T-helper 17 cell (primary cell): ENCODE measurements around the gene IL19. TPM values are rescaled to one million over a fixed set of nuclear protein-coding genes. Genes with fewer than 3 reads are reported as not detected.
A peak's percentile ranks its signal among the peaks of the same experiment; 100 is the strongest.
"Not testable (repeated sequence)": the region's sequence is repeated elsewhere in the genome, so short reads cannot be mapped to it uniquely, and the experiment has no call there.

Source experiments
- ATAC-seq: fragments of 150-1000 bp; cut with Tn5 transposase; 2 replicates; pipeline ENCODE4 v1.10.0; 2021; ENCODE audit warnings: mild to moderate bottlenecking, moderate library complexity
- DNase-seq, 3 donors: peaks; one replicate each; pipeline versions ENCODE4 v3.0.0 to v3.0.0-alpha.2; 2020 to 2021
- H3K9me3 ChIP-seq: one replicate; pipeline ENCODE4 v1.7.0; 2013; ENCODE audit warnings: low read length, mild to moderate bottlenecking; ENCODE audit not compliant: control insufficient read depth, poor library complexity, severe bottlenecking
- H3K27ac Mint-ChIP-seq: one replicate; pipeline ENCODE4 v1.8.0; 2022; ENCODE audit warnings: mild to moderate bottlenecking, moderate library complexity, mixed read lengths
- H3K27me3 Mint-ChIP-seq: one replicate; pipeline ENCODE4 v1.8.0; 2022; ENCODE audit warnings: mixed read lengths
- H3K36me3 Mint-ChIP-seq: one replicate; pipeline ENCODE4 v1.8.0; 2022; ENCODE audit warnings: low read depth, mixed read lengths
- H3K4me1 Mint-ChIP-seq: one replicate; pipeline ENCODE4 v1.8.0; 2022; ENCODE audit warnings: mild to moderate bottlenecking, mixed read lengths
- H3K4me3 Mint-ChIP-seq: one replicate; pipeline ENCODE4 v1.8.0; 2022; ENCODE audit warnings: mild to moderate bottlenecking, moderate library complexity, mixed read lengths
- total RNA-seq, 4 donors: library from RNA in 2 of 4; stranded (reverse) in 2 of 4; gene quantifications; one replicate each; pipeline ENCODE4 v1.2.3 and lab custom pipeline; 2022 to 2026

IL19 gene
- total RNA-seq, 2 donors from 2014 or later: not detected

GRCh38 chr1:206751891-206752290, 18.7 kb upstream of the IL19 start:
- peaks cover 27% of the 10 kb centered on the region for H3K4me1 Mint-ChIP-seq
- no peak overlapping the region for H3K27ac Mint-ChIP-seq
- no peaks in the 10 kb centered on the region for H3K27me3 Mint-ChIP-seq

GRCh38 chr1:206752481-206752880, 18.1 kb upstream of the IL19 start:
- Mint-ChIP-seq H3K27me3 (no peaks in the 10 kb centered on the region), H3K36me3 (peaks cover 5% of the 10 kb centered on the region), H3K4me1 (peaks cover 27% of the 10 kb centered on the region), H3K27ac (peak overlapping the region; percentile 57), H3K4me3 (peak overlapping the region; percentile 1)
- DNase-seq (no peak), ATAC-seq (no peak)
- no peaks in the 10 kb centered on the region for H3K9me3 ChIP-seq

More at GRCh38 chr1:206751891-206752290, 18.7 kb upstream of the IL19 start:
- peaks cover 5% of the 10 kb centered on the region for H3K36me3 Mint-ChIP-seq
- DNase-seq: no peak
- ATAC-seq: no peak
- no peak overlapping the region for H3K4me3 Mint-ChIP-seq
- H3K9me3 ChIP-seq: no peaks in the 10 kb centered on the region

- DNase-seq: no peak
- Mint-ChIP-seq H3K27me3 (no peaks in the 10 kb centered on the region), H3K4me3 (peak overlapping the region; percentile 1)
Observed at GRCh38 chr1:206753141-206753540, 17.4 kb upstream of the IL19 start.

GRCh38 chr1:206754011-206754410, 16.6 kb upstream of the IL19 start:
- no peak overlapping the region for H3K4me3 Mint-ChIP-seq
- no peaks in the 10 kb centered on the region for H3K9me3 ChIP-seq
- peak overlapping the region; percentile 3 for H3K27ac Mint-ChIP-seq
- H3K27me3 Mint-ChIP-seq: no peaks in the 10 kb centered on the region
- peaks cover 20% of the 10 kb centered on the region for H3K4me1 Mint-ChIP-seq
- ATAC-seq: no peak
- no peak for DNase-seq
- peaks cover 5% of the 10 kb centered on the region for H3K36me3 Mint-ChIP-seq

More at GRCh38 chr1:206753141-206753540, 17.4 kb upstream of the IL19 start:
- peaks cover 25% of the 10 kb centered on the region for H3K4me1 Mint-ChIP-seq
- H3K36me3 Mint-ChIP-seq: peaks cover 5% of the 10 kb centered on the region
- peak overlapping the region; percentile 57 for H3K27ac Mint-ChIP-seq
- no peaks in the 10 kb centered on the region for H3K9me3 ChIP-seq
- no peak for ATAC-seq

GRCh38 chr1:206757524-206758266, 12.9 kb upstream of the IL19 start:
- Mint-ChIP-seq H3K27me3 (no peaks in the 10 kb centered on the region), H3K4me1 (peaks cover 20% of the 10 kb centered on the region), H3K27ac (no peak overlapping the region), H3K4me3 (no peak overlapping the region), H3K36me3 (peaks cover 5% of the 10 kb centered on the region)
- DNase-seq (no peak), ATAC-seq (peak; percentile 96)
- no peaks in the 10 kb centered on the region for H3K9me3 ChIP-seq

- Mint-ChIP-seq H3K27me3 (no peaks in the 10 kb centered on the region), H3K27ac (no peak overlapping the region), H3K4me1 (peaks cover 21% of the 10 kb centered on the region), H3K36me3 (peaks cover 2% of the 10 kb centered on the region), H3K4me3 (no peak overlapping the region)
- DNase-seq (no peak), ATAC-seq (no peak)
- no peaks in the 10 kb centered on the region for H3K9me3 ChIP-seq
Observed at GRCh38 chr1:206760590-206760989, 10.0 kb upstream of the IL19 start.

GRCh38 chr1:206761159-206761768, 9.3 kb upstream of the IL19 start:
- ATAC-seq (no peak), DNase-seq (no peak)
- peaks cover 2% of the 10 kb centered on the region for H3K36me3 Mint-ChIP-seq
- H3K4me1 Mint-ChIP-seq: peaks cover 25% of the 10 kb centered on the region
- no peak overlapping the region for H3K4me3 Mint-ChIP-seq
- H3K27ac Mint-ChIP-seq: no peak overlapping the region
- H3K9me3 ChIP-seq: no peaks in the 10 kb centered on the region
- H3K27me3 Mint-ChIP-seq: no peaks in the 10 kb centered on the region

GRCh38 chr1:206762741-206763364, 7.7 kb upstream of the IL19 start:
- ATAC-seq, H3K27ac Mint-ChIP-seq, H3K27me3 Mint-ChIP-seq, H3K4me3 Mint-ChIP-seq, DNase-seq, H3K36me3 Mint-ChIP-seq, H3K9me3 ChIP-seq: not testable (repeated sequence)
- peaks cover 32% of the 10 kb centered on the region for H3K4me1 Mint-ChIP-seq

- ATAC-seq: peak; percentile 16
- Mint-ChIP-seq H3K27ac (peak overlapping the region; percentile 87), H3K4me3 (peak overlapping the region; percentile 87), H3K4me1 (peaks cover 56% of the 10 kb centered on the region)
- DNase-seq, H3K36me3 Mint-ChIP-seq, H3K27me3 Mint-ChIP-seq, H3K9me3 ChIP-seq: not testable (repeated sequence)
Observed at GRCh38 chr1:206765771-206766170, 4.8 kb upstream of the IL19 start.

- DNase-seq: peak; percentile 38 to 57 (median 56)
- peaks cover 57% of the 10 kb centered on the region for H3K4me1 Mint-ChIP-seq
- H3K27ac Mint-ChIP-seq: peak overlapping the region; percentile 87
- peak overlapping the region; percentile 87 for H3K4me3 Mint-ChIP-seq
- H3K36me3 Mint-ChIP-seq: peaks cover 2% of the 10 kb centered on the region
- H3K27me3 Mint-ChIP-seq: no peaks in the 10 kb centered on the region
- ATAC-seq: peak; percentile 89
- H3K9me3 ChIP-seq: no peaks in the 10 kb centered on the region
Observed at GRCh38 chr1:206766251-206766856, 4.2 kb upstream of the IL19 start.

- DNase-seq: no peak
- H3K27me3 Mint-ChIP-seq: no peaks in the 10 kb centered on the region
- H3K27ac Mint-ChIP-seq: peak overlapping the region; percentile 92
- H3K4me1 Mint-ChIP-seq: peaks cover 64% of the 10 kb centered on the region
- ATAC-seq: no peak
- H3K36me3 Mint-ChIP-seq: no peaks in the 10 kb centered on the region
- no peaks in the 10 kb centered on the region for H3K9me3 ChIP-seq
- H3K4me3 Mint-ChIP-seq: peak overlapping the region; percentile 81
Observed at GRCh38 chr1:206768472-206769303, 1.9 kb upstream of the IL19 start.

- ATAC-seq: peak; percentile 60
- Mint-ChIP-seq H3K4me1 (peaks cover 66% of the 10 kb centered on the region), H3K27ac (peak overlapping the region; percentile 92), H3K4me3 (peak overlapping the region; percentile 81), H3K36me3 (no peaks in the 10 kb centered on the region), H3K27me3 (no peaks in the 10 kb centered on the region)
- H3K9me3 ChIP-seq: no peaks in the 10 kb centered on the region
- no peak for DNase-seq
Observed at GRCh38 chr1:206769304-206769731, 1.3 kb upstream of the IL19 start.
